Inflammatory macrophage (primary cell): Measurements from ENCODE around the gene ZBTB17.
"Not testable (repeated sequence)": the region's sequence is repeated elsewhere in the genome, so short reads cannot be mapped to it uniquely, and the experiment has no call there.

Experiments used
- DNase-seq, 2 donors: peaks; one replicate each; pipeline ENCODE4 v3.0.0-alpha.2; 2020 to 2022
- total RNA-seq, 18 experiments: gene quantifications; one replicate each; lab custom pipeline; 2026; ENCODE audit warnings: mixed read lengths in 6 of 18, inconsistent platforms in 2 of 18; lab: John Stamatoyannopoulos, UW

The ZBTB17 gene
- total RNA-seq, result 15.0 to 59.4 (median 29.4) reads per million in 18 experiments

GRCh38 chr1:15975805-15976680 lies at the start of gene ZBTB17:
Gene ZBTB17 (minus strand): TSS chr1:15976101. CDS start chr1:15948495, 27,606 bp downstream.
- peak; percentile 95 to 97 for DNase-seq

- no peak for DNase-seq
Measured at GRCh38 chr1:16023050-16023653, 47.3 kb upstream of the ZBTB17 start.

GRCh38 chr1:16022393-16022792 lies 46.5 kb upstream of the ZBTB17 start:
- no peak for DNase-seq

- no peak for DNase-seq
Measured at GRCh38 chr1:16021681-16022080, 45.8 kb upstream of the ZBTB17 start, which contains the start of gene CLCNKA. Gene CLCNKA (plus strand): TSS chr1:16022036. CDS start chr1:16022620, 584 bp downstream.

GRCh38 chr1:16020878-16021277 lies 45.0 kb upstream of the ZBTB17 start:
- not testable (repeated sequence) for DNase-seq

- DNase-seq, result no peak
Measured at GRCh38 chr1:16020325-16020724, 44.4 kb upstream of the ZBTB17 start.

GRCh38 chr1:16019644-16020277 lies 43.9 kb upstream of the ZBTB17 start:
- no peak for DNase-seq

- no peak for DNase-seq
Measured at GRCh38 chr1:16018749-16019643, 43.1 kb upstream of the ZBTB17 start.

GRCh38 chr1:16018308-16018707 lies 42.4 kb upstream of the ZBTB17 start:
- DNase-seq, result no peak

GRCh38 chr1:16017461-16018303 lies 41.8 kb upstream of the ZBTB17 start, which contains the start of gene HSPB7:
Gene HSPB7 (minus strand): TSS chr1:16018043. CDS start chr1:16017963, 80 bp downstream.
- DNase-seq, result no peak

- DNase-seq, result no peak
Measured at GRCh38 chr1:16017076-16017460, 41.2 kb upstream of the ZBTB17 start.

- no peak for DNase-seq
Measured at GRCh38 chr1:16015960-16016901, 40.3 kb upstream of the ZBTB17 start.

GRCh38 chr1:16015491-16015890 lies 39.6 kb upstream of the ZBTB17 start:
- no peak for DNase-seq

GRCh38 chr1:16014509-16015482 lies 38.9 kb upstream of the ZBTB17 start:
- peak in 1 of 2 donors; percentile 11 for DNase-seq

- no peak for DNase-seq
Measured at GRCh38 chr1:16013908-16014258, 38.0 kb upstream of the ZBTB17 start.

- DNase-seq, result peak in 1 of 2 donors; percentile 28
Measured at GRCh38 chr1:16013220-16013907, 37.5 kb upstream of the ZBTB17 start.

- peak; percentile 25 to 52 for DNase-seq
Measured at GRCh38 chr1:16012590-16013219, 36.8 kb upstream of the ZBTB17 start.
